ENCODE results near the gene RXYLT1.

Gene RXYLT1

DNA sequence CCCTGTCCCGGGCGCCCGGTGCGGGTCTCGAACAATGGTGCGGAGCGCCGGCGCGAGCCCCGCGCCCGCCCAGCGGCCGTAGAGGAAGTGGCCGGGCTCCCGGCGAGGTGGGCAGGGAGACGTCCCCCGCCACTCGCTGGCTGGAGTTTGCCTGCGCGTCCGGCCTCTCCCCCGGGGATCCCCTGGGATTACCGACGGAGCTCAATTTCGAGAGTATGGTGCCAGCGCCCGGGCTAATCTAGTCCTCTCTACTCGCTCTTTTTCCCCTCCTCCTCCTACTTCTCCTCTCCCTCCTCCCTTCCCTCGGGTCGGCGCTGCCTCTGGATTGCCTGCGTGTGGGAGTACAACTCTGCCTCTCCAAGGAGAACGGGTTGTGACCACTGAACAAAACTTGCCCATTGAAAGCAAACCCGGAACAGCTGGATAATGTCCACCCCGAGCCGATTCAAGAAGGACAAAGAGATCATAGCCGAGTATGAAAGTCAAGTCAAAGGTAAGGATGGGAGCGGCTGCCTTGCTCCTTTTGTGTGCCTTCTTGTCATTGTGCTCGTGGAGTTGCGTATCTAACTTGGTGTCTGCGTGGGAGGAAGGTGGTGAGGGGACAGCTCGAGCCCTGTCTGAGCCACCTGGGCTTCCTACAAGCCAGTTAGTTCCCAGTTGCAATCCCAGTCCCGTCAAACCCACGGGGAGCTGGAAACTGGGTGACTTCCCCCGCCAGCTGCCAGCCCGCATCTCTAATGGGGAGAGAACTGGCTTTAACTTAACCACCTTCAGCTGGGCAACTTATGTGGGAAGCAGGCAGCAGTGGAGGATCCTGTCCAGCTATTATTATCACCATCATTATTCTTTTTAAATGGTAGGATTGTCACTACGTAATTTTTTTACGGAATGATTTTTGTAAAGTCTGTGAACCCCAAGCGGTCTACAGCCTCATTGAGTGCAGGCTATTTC, 65.0 kb downstream of the RXYLT1 start, which contains the start of gene SRGAP1:
Gene SRGAP1 (plus strand): TSS at position 310 of the 951 bp plus-strand sequence. CDS start 117 bp downstream, at position 427.
- DNase-seq, result peak; percentile 29

DNA sequence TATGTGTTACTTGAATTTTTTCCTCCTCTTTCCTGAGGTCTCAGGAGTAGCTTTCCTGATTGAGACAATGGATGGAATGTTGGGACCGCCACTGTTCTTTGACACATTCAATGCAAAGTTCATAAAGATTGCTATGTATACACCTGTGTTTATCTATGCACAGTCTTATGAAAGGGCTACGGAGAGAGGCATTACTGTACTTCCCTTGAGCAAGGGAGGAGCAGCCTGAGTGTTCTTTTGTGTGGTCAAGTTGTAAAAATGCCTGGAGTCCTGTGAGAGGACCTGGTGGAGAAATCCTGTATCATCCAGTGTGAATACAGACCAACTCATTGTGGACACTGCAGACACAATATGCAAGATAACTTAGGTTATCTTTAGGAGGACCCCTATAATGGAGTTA, 66.0 kb downstream of the RXYLT1 start:
- no peak for DNase-seq

DNA sequence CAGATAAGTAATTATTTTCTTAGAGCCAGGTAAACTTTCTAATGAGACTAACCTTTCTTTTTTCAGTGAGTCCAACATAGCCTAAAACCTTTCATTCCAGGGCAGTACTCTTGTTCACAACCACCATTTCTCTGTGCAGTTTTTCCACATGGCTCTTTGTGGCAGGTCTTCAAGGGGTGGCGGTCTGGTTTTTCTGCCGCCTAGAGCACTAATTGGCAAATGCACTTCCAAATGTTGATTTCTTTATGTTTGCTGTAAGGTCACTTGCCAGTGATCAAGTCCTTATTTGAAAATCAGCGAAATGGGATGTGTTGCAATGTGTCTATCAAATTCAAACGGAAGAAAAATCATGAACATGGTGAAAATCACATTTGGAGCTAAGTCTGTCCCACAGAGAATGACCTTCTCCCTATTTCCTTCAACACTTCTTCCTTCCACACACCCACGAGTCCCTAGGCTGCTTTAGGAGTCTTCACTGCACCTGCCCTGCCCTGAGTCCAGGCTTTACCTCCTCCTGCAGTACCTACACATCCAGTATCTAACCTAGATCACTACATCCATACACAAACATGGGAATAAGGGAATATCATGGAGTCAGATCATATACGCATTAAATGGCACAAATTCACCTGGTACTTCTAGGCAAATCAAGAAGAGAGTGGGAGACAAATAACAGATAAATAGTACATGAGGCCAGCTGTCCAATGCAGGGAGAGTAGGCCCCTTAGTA, 66.7 kb downstream of the RXYLT1 start:
- no peak for DNase-seq

DNA sequence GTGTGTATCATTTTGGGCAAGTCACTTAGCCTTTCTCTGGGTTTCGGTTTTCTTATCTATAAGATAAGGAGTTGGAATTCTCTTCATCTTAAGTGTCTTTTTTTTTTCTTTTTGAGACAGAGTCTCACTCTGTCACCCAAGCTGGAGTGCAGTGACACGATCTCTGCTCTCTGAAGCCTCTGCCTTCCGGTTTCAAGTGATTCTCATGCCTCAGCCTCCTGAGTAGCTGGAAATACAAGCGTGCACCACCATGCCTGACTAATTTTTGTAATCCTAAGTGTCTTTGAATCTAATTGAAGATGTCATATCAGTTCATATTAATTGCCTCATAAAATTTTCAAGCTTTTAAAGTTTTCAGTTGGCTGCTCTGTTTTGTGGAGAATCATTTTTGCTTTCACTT, 68.7 kb downstream of the RXYLT1 start:
- no peak for DNase-seq

DNA sequence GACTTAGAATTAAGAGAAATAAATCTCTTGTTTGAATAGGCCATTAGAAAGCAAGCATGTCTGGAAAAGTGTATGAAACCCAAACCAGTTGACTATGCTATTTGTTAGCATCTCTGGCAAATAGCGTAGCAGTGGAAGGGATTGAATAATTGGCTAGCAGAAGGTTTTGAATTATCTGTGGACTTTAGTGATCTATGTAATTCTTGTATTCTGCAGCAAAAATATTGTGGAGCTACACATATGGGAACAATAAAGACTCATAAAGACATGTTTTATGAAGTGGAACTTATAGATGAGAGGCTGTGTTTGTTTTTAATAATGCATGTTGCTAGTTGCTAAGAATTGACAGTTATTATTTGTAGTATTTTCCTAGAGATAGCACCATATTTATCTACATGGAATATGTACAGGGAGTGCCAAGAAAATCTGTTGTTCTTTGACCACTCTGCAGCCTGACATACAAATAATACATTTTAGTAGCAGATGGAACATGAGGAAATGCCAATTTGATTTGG, 69.5 kb downstream of the RXYLT1 start:
- DNase-seq, result no peak

DNA sequence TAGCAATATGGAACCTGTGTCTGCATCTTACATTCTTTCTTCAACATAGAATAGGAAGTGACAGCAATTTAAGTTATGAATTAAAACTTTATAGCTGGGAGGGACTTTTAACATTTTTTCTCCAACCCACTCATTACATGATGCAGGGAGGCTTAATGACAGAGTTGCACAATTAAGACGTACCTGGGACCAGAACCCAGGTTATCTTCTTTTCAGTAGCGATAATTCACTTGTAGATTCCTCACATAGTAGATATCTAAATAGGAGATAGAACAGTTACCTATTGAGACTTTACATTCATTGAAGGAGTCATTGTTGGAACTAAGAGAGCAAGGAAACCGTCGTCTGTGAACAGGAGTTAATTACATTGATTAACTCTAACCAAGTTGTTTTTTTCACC, 69.9 kb downstream of the RXYLT1 start:
- no peak for DNase-seq

DNA sequence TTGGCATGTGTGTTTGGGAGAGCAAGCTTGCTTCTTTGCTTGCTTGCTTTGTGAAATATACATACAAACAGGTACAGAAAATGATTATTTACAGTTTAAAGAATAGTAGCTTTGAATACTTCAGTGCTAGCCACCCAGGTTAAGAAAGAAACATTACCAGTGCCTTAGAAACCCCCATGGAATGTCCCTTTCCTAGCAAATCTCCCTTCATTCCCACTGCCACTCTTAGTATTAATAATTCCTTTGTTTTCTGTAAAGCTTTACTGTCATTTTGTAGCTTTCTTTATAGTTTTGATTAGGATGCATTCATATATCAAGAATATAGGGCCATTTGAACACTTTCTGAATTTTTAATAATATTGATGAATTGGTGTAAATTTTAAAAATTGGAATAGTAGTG, 74.3 kb downstream of the RXYLT1 start:
- DNase-seq, result no peak

DNA sequence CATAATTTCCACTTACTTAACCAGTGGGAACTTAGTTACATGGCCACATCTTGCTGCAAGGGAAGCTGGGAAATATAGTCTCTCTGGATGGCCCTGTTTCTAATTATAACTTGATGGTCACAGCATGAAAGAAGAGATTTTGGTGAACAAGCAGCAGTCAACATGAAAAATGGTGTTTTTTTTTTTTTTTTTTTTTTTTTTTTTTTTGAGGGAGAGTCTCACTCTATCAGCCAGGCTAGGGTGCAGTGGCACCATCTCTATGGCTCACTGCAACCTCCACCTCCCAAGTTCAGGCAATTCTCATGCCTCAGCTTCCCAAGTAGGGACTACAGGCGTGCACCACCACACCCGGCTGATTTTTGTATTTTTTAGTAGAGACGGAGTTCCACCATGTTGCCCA, 75.6 kb downstream of the RXYLT1 start:
- no peak for DNase-seq

DNA sequence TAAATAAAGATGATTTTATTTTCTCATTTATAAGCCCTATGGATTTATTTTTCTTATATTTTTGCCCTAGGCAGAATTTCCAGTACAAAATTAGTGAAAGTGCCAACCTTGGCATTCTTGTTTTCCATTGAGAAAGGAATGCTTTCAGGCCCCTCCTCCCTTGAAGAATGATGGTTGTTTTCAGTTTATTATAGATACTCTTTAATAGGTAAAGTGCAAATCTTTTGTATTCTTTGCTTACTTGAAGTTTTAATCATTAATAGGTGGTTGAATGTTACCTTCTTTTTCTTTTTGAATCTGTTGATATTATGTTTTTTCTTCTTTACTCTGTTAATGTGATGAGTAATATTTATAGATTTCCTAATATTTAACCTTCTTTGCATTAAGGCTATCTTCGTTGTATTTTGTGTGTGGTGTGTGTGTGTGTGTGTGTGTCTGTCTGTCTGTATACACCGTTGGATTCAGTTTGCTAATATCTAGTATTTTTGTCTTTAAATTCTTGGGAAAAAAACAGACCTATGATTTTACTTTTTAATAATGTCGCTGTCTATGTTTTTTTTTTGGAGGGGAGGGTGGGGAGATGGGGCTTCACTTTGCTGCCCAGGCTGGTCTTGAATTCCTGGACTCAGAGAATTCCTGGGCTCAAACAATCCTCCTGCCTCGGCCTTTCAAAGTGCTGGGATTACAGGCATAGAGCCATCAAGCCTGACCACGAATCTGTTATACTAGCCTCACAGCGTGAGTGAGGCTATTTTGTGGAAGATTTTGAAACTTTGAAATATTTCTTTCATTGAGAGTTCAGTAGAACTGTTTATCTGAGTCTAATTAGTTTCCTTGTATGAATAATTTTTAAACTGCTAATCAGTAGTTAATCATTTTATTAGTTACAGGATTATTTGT, 78.3 kb downstream of the RXYLT1 start:
- no peak for DNase-seq
